ENCODE results near the gene MYT1.
A peak's percentile ranks its signal among the peaks of the same experiment; 100 is the strongest.
"Not testable (repeated sequence)": the region's sequence is repeated elsewhere in the genome, so short reads cannot be mapped to it uniquely, and the experiment has no call there.

Gene MYT1

DNA sequence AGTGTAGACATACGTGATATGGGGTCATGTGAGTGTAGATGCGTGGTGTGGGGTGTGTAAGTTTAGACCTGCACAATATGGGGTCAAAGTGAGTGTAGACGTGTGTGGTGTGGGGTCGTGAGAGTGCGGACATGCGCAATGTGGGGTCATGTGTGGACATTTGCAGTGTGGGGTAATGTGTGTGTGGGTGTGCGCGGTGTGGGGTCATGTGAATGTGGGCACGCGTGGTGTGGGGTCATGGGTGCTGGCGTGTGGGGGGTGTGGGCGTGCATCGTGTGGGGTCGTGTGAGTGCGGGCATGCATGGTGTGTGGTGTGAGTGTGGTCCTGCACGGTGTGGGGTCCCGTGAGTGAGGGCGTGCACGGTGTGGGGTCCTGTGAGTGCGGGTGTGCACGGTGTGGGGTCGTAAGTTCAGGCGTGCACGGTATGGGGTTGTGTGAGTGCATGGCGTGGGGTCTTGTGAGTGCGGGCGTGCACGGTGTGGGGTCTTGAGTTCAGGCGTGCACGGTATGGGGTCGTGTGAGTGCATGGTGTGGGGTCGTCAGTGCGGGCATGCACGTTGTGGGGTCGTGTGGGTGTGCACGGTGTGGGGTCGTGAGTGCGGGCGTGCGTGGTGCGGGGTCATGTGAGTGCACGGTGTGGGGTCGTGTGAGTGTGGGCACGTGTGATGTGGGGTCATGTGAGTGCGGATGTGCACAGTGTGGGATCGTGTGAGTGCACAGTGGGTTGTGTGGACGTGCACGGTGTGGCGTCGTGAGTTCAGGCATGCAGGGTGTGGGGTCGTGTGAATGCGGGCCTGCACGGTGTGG lies 105.6 kb downstream of the MYT1 start:
- no peak for DNase-seq (ENCODE audit: low read depth)

DNA sequence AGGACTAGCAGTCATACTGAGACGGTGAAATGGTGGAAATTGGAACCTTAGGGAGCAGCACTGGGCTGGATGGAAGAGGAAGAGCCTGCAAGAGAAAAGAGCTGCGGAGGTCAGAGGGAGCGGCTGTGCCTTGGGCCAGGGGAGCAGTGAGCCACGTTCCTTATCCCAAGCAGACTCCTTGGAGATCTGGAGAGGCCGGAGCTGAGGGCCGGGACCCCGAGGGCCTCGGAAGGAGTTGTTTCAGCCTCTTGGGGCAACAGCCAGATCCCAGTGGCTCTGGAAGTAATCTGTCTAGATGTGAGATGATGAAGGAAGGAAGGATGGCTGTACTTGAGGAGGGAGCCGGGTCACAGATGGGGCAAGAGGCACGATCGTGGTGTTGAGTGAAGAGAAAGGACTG lies 107.4 kb downstream of the MYT1 start:
- DNase-seq (ENCODE audit: low read depth) = no peak

DNA sequence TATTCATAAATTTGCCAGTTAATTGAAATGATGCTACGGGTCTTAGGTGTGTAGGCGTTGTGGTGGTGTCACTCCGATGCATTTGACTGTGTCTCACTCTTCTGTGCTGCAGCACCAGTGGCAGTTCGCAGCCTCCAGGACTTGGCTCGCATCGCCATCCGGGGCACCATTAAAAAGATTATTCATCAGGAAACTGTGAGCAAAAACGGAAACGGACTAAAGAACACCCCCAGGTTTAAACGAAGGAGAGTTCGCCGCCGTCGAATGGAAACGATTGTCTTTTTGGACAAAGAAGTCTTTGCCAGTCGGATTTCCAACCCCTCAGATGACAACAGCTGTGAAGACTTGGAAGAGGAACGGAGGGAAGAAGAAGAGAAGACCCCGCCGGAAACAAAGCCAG lies 108.9 kb downstream of the MYT1 start:
- no peak for DNase-seq (ENCODE audit: low read depth)

DNA sequence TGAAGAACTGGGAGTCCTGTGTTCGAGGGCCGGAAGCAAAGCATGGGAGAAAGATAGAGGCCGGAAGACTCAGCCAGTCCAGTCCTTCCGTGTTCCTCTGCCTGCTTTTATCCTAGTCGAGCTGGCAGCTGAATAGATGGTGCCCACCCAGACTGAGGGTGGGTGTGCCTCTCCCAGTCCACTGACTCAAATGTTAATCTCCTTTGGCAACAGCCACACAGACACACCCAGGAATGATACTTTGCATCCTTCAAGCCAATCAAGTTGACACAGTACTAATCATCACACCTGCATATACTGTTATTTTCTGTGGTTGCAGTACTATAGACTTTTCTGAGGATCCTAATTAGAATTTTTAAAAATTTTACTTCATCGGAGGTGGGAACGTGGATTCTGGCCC lies 112.6 kb downstream of the MYT1 start:
- no peak for DNase-seq (ENCODE audit: low read depth)

DNA sequence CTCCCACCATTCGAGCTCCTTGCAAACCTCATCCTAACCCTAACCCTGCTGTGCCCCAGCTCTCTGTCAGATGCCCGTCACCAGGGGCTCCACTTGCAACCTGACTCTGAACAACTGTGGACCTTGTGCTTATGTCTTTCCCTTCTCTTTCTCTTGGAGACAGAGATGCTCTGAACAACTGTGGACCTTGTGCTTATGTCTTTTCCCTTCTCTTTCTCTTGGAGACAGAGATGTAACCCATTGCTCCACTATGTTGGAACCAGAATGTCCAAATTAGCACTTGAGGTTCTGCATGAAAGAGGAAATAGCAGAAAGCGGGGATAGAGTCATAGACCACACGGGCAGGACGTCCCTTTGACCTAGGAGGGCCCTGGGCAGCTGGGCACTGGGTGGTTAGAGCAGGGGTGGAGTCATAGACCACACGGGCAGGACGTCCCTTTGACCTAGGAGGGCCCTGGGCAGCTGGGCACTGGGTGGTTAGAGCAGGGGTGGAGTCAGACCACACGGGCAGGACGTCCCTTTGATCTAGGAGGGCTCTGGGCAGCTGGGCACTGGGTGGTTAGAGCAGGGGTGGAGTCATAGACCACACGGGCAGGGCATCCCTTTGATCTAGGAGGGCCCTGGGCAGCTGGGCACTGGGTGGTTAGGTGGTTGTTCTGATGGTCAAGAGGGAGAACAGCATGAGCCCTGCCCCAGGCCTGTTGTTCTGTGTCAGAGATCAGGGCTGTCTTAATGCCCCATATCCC lies 113.5 kb downstream of the MYT1 start:
- DNase-seq (ENCODE audit: low read depth) = no peak

DNA sequence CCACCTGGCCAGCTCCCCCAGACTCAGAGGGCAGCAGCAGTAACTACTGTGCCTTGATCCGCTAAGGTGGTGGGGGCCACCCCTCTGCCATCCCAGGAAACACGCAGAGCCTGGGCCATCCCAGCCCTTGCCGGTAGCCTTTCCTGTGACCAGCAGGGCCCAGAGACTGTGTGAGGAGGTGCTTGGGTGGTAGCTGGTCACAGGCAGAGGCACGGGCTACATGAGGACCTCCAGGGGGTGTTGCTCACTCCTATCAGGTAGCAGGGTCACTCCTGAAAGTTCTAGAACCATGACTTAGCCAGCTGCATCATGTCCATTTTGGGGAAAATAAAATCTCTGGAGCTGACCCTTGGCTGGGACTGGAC lies 114.0 kb downstream of the MYT1 start:
- no peak for DNase-seq (ENCODE audit: low read depth)

DNA sequence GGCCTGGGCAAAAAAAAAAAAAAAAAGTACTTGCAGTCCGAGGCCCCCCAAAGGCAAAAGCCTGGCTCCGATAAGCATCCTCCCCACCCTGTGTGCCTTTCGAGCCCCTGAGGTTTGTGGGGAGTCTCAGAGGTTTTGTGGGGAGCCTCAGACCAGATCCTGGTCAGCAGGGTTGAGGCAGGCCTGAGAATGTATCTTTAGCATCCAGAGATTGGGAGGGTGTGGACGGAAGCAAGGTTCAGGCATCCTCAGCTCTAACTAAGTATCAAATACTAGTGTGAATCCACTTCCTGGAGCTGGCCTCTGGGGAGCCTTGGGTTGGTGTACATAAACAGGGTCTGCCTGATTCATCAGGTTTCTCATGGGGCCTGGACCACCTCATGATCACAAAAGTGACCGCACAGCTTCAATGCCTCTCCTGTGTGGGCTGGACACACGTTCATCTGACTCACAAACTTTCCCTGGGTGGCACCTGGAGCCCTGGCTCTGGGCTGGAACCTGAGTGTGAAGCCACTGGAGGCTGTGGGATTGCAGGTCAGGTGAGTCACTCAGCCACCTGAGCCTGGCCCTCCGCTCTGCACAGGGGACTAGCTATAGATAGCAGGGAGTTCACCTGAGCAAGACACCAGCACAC lies 115.7 kb downstream of the MYT1 start:
- no peak for DNase-seq (ENCODE audit: low read depth)

DNA sequence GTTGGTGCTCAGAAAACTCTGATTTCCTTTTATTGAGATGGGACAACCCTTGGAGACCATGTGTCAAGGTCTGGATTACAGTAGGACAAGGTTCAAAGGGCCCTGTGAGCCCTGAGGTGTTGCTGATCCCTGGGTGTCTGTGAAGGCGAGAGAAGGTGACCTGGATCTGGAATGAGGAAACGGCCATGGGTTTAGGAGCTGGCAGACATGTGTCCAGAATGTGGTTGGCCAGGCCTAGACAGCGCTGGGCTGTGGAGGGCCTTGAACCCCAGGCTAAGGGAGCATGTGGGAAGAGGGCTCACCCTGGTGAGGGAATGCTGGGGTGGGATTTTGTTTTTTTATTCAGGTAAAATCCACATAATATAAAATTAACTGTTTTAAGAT lies 116.2 kb downstream of the MYT1 start:
- no peak for DNase-seq (ENCODE audit: low read depth)

DNA sequence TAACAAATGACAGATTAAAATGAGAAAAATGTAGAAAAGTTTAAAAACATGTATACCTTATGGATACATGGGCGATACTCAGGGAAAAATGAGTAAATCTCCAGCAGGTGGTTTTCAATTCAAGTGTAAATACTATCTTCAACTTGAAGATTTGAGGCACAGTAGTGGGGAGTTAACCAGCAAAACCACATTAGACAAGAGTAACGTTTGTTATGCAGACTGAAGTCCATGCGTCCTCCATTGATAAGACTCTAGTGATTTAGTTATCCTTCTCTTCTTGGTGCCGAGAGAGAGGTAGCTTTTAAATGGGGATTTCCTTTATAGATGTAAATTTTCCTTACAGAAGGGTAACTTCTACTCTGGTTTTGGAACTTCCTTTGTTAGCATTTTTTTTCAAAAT lies 119.4 kb downstream of the MYT1 start:
- no peak for DNase-seq (ENCODE audit: low read depth)

DNA sequence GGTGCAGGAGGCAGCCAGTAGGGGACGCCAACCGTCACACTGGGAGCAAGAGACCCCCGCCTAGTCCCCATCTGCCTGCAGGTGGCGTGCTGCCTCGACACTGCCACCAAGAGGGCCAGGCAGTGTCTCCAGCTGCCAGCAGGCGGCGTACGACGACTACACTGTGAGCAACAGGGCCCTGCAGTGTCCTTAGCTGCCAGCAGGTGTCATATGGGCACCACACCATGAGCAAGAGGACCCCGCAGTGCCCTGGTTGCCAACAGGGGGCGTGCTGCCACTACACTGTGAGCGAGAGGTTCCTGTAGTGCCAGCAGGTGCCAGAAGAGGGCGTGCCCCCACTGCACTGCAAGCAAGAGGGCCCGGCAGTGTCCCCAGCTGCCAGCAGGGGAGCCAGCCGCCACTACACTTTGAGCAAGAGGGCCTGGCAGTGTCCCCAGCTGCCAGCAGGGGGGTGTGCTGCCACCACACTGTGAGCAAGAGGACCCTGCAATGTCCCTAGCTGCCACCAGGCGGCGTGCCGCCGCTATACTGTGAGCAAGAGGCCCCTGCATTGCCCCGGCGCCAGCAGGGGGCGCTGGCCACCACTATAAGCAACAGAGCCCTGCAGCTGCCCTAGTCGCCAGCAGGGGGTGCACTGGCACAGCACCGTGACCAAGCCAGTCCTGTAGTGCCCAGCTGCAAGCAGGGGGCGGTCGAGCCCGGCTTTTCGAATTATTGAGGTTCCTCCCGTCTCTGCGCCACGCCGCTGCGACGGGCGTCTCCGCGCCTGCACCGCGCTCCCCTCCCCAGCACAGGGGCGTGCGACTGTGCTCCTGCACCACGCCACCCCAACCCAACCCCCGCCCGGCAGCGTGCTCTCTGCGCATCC lies 121.6 kb downstream of the MYT1 start:
- DNase-seq (ENCODE audit: low read depth) = peak; percentile 72

DNA sequence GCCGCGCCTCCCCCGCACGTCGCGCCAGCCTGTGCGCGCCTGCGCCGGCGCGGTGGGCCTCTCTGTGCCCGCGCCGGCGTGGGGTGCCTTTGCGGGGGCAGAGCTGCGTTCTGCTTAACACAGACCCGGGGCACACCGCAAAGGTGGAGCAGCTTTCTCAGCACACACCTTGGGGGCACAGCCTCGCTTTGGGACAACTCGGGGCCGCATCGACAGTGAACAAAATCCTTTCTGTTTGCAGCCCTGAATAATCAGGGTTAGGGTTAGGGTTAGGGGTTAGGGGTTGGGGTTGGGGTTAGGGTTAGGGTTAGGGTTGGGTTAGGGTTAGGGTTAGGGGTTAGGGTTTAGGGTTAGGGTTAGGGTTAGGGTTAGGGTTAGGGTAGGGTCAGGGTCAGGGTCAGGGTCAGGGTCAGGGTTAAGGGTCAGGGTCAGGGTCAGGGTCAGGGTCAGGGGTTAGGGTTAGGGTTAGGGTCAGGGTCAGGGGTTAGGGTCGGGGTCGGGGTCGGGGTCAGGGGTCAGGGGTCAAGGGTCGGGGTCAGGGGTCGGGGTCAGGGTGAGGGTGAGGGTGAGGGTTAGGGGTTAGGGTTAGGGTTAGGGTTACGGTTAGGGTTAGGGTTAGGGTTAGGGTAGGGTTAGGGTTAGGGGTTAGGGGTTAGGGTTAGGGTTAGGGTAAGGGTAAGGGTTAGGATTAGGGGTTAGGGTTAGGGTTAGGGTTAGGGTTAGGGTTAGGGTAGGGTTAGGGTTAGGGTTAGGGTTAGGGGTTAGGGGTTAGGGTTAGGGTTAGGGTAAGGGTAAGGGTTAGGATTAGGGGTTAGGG lies 122.4 kb downstream of the MYT1 start:
- DNase-seq (ENCODE audit: low read depth) = not testable (repeated sequence)

DNA sequence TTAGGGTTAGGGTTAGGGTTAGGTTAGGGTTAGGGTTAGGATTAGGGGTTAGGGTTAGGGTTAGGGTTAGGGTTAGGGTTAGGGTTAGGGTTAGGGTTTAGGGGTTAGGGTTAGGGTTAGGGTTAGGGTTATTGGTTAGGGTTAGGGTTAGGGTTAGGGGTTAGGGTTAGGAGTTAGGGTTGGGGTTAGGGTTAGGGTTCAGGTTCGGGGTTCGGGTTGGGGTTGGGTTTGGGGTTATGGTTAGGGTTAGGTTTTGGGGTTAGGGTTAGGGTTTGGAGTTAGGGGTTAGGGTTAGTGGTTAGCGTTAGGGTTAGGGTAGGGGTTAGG lies 123.0 kb downstream of the MYT1 start:
- not testable (repeated sequence) for DNase-seq (ENCODE audit: low read depth)
